HG02678 (cell line): Measurements from ENCODE around the gene NDRG4.

Source experiments
- ATAC-seq: cut with Tn5 transposase; IDR thresholded peaks from one replicate; pipeline ENCODE4 v1.9.1; 2021; ENCODE audit warnings: mild to moderate bottlenecking, moderate library complexity; ENCODE audit not compliant: unreplicated experiment

NDRG4 gene, protein sequence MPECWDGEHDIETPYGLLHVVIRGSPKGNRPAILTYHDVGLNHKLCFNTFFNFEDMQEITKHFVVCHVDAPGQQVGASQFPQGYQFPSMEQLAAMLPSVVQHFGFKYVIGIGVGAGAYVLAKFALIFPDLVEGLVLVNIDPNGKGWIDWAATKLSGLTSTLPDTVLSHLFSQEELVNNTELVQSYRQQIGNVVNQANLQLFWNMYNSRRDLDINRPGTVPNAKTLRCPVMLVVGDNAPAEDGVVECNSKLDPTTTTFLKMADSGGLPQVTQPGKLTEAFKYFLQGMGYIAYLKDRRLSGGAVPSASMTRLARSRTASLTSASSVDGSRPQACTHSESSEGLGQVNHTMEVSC

DNA sequence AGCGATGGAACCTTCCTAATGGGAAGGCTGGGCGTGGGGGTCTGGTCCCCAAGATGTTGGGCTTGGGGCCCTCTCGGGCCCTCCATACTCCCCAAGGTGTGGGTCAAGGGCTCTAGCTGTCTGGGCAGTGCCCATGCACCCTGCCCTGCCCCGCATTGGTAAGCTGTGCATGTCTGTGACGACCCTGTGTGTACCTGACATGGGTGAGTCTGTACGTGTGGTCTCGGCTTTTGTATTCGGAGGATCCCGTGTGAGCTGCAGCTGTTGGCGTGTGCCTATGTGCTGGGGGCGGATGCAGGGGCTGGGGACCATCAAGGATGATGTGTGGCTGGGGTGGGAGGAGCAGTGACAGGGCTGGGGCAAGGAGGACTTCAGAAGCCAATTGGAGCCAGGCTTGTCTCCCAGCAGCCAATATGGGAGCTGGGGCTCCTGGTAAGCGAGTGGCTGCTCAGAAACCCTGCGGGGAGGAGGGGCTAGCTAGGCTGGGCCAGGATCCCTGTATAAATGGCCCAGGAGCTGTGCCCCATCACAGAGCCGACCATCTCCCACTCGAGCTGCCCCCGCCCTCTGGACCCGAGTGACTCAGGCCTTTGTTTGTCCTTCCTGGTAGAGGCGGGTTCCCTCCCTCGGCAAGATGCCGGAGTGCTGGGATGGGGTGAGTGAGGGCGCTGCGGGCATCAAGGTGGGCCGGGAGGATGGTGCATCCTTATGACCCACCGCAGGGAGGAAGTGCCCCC is at the start of gene NDRG4:
NDRG4 (plus strand) TSS at position 529 of the 737 bp plus-strand sequence; CDS start at position 635, 106 bp downstream.
- ATAC-seq, result no peak

DNA sequence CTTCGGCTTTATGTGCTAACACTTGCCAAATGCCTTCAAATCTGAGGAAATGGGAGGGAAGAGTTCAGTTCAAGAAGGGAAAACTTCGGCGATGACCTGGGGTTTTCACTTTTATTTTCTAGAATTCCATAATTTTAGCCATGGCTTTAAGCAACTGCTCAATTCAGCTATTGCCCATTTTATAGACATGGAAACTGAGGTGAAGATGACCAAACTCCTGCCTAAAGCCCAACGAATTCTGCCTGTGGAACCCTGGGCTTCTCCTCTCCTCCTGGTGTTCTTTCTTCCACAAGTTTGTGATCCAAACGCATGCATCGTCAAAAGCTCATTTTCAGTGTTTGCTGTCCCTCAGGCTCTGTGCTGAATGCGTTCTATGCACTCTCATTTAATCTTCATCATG is 49.4 kb upstream of the NDRG4 start:
- ATAC-seq, result no peak

DNA sequence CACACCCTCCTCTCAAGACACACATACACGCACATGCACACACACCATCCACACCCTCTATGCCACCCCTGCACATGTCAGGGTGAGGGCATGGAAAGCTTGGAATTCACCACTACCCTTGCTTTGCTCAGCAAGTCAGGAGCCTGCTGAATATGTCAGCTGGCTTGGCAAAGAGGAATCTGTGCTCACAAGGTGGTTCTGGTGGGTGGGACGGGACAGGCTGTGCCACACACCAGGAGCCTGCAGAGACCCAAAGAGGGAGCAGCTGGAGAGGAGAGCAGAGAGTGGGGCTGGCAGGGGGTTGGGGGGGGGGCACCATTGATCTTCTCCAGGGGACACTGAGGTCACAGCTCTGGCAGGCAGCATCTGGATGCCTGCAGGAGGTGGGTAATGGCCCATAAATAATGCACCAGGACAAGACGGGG is 48.7 kb upstream of the NDRG4 start:
- no peak for ATAC-seq

DNA sequence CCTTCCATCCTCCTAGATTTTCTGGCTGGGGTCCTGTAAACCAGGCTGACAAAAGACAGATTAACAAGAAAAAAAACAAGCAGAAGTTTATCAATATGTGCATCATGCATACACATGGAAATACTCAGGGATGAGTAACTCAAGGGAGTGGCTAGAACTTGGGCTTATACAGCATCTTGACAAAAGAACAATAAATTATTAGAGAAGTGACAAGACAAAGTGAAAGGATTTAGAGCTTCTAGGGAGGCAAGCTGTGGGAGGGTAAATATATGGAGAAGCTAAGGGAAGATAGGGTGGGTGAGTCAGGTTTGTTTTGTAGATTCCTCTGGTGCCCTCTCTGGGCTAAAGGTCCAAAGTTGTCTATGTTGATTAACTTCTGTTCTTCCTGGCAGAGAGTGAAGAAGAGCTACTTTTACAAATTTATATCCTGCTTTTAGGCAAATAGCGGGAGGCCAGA is 48.0 kb upstream of the NDRG4 start:
- no peak for ATAC-seq

DNA sequence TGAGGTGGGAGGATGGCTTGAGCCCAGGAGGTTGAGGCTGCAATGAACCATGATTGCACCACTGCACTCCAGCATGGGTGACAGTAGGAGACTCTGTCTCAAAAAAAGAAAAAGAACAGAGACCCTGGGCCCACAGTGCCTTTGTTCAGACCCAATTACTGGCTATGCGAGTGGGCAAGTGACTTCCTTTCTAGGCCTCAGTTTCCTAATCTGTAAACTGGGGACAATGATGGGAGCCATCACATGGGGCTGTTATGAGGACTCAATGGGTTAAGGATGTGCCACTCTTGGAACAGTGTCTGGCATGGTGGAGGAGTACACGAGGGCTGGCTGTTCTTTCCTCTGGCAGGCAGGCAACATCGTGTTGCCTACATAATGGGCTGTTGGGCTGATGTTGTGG is 47.3 kb upstream of the NDRG4 start:
- no peak for ATAC-seq

DNA sequence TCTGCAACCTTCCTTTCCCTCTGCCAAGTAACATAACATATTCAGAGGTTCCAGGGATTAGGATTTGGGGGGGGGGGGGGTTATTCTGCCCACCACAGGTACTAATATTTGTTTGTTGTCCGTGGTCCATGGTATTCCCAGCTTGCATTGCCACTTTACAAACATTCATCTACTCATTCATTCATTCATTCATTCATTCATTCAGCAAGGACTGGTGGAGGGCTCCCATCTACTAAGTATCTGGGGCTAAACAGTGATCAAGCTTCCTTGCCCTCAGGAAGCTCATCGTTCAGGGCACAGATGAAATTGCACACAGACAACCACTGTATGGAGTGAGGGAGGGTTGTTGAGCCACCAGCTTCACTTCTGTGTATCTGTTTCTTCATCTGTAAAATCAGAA is 45.8 kb upstream of the NDRG4 start:
- ATAC-seq, result no peak

DNA sequence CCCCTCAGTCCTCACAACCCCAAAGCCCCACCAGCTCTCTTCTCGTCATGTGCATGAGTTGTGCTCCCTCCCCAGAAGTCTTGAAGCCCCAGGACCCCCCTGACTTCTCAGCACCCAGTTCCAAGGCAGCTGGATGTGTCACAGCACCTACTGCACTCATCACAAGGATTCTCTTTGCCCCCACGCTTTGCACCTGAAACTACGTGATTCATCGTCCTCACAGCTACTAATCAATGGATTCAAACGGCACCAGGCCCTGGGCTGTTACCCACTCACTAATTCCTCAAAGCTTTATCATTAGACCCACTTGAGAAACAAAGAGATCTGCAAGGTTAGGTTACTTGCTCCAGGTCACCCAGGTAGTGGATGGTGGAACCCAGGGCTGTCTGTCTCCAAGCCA is 45.1 kb upstream of the NDRG4 start:
- ATAC-seq, result no peak

DNA sequence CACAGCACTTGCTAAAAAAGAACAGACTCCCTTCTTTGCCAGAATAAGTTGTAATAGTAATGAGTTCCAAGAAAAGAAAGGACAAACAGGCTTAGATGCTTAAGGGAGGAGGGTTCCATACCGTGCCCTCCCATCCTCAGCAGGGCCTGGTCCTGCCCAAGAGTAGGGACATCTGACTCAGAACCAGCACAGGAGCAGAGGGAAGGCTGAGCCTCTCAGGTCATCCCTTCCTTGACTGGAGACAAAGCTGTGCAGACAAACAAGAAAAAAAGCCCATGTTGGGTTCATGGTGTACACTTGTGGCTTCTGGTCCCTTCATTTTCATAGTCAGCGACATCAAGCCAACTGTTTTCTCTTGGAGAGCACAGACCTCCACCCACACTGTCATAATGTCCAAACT is 44.2 kb upstream of the NDRG4 start:
- no peak for ATAC-seq

DNA sequence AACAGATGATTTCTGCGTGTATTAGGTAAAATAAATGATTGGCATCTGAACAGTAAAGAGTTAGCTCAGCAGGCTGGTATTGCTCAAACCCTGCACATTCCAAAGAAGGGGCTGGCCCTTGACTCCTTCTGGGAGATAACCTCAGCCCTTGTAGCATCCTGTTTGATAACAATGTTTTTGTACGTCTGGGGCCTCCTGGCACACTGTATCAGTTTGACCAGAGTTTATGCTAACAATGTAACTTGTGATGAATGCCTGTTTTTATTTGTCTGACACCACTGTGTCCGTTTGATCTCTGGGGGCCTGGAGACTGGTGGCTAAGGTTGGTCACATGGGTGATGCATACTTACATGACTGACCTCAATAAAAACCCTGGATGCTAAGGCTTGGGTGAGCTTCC is 43.8 kb upstream of the NDRG4 start:
- ATAC-seq, result no peak

DNA sequence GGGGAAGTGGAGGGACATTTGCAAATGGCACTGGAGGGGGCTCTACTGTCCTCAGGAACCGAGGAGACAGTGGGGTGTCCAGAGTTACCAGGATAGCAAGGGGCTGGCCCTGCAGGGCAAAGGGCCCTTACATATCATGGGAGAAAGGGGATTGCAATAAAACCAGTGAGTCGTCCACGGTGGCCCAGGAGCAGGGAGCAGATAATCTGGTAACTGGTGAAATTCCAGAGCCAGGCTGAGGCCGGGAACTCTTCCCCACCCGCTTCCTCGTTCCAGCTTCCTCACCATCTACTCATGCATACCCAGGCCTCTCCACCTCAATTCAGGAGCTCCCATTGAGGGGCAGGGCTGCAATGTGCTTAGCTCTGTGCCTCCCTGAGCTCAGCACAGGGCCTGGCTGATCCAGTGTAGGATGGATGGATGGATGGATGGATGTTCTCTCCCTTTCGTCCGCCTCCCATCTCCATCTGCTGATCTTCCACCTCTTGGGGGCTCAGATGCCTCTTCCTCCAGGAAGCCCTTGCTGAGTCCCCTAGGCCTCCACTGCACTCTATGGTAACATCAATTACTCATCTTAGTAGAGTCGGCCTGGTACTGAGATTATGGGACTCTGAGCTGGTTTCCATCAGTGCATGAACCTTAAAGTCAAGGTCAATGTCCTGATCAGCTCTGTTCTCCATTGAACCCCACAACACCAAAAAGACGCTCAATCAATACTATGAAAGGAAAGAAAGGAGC is 41.2 kb upstream of the NDRG4 start:
- no peak for ATAC-seq

DNA sequence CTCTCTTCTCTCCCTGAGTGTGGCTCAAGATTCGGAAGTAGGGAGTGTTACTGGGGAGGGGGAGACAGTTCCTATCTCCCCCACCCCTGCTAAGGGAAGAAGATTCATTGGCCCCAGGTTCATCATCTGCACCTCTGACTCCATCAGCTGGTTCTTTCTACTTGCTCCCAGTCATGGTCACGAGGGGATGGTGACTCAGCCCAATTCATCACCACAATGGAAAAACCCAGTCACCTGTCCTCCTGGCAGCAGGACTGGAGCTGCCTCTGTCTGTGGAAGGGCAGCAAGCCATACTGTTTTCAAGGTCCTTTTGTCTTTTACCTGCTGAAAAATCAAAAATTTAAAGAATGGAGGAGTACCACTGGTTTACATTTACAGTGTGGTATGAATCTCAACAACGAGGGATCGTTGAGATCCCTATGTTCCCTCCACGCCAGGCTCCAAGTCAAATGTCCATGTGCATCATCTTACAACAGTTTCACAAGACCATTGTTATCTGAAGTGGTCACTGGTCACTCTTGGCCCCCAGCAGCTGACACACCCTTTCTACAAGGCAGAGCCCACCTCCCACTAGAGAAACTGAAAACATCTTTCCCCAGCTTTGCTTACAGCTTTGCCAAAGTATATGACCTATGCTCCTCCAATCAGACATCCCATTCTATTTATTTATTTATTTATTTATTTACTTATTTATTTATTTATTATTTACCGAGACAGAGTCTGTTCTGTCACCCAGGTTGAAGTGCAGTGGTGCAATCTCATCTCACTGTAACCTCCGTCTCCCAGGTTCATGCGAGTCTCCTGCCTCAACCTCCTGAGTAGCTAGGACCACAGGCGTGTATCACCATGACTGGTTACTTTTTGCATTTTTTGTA is 40.4 kb upstream of the NDRG4 start:
- no peak for ATAC-seq

DNA sequence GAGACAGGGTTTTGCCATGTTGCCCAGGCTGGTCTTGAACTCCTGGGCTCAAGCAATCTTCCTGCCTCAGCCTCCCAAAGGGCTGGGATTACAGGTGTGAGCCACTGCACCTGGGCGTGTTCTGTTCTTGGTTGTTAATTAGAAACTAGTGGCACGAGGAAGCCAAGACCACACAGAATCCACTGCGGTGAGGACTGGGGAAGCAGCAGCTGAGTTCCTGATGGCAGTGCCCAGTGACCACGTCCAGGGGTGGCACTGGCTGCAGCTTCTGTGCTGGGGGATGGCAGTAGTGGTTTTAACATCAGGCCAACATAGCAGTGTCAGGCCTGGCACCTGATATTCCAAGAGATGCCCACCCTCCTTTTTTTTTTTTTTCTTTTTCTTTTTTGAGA is 39.7 kb upstream of the NDRG4 start:
- no peak for ATAC-seq

DNA sequence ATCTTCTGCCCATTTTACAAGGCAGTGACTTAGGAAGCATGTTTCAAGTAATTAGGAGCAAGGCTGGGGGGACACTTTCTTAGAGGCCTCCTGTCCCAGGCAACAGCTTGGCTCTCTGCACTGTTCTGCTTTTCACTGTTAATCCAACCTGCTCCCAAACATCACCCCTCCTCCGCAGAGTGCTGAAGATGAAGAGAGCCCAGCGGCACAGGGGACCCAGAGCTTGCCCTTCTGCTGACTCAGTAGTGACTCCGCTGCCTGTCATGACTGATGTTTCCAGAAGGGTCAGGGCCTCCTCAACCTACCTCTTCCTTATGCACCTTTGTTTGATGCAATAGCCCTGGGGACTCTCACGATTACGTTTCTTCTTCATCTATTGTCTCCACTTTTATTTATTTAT is 38.9 kb upstream of the NDRG4 start:
- no peak for ATAC-seq

DNA sequence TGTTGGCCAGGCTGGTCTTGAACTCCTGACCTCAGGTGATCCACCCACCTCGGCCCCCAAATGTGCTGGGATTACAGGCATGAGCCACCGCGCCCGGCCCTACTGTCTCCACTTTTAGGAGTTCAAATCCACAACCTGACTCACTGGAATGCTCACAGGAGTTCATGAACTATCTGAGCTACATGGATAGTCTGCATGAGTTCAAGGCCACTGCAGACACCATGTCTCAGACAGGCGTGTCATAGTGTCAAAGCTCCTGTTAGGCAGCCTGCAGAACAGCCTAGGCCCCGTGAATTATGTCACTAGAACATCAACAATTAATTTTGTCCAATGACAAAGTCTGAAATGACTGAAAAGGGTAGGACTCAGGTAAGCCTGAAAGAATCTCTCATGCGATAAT is 38.3 kb upstream of the NDRG4 start:
- no peak for ATAC-seq

DNA sequence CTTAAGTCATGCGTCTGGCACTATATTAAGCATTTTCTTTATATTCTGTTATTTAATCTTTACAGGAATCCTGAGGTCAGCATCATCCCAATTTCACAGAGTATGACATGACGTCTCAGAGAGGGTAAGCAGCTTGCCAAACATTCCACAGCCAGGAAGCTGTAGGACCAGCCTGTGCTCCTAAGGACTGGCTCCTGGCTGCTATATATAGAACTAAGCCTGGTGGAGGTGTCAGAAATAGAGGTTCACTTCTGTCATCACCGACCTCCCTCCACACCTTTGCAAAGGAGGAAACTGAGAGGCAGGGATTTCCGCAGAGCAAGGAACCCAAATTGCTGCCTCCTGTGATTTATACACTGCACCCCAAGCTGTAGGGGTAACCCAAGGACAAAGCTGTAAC is 37.9 kb upstream of the NDRG4 start:
- no peak for ATAC-seq

DNA sequence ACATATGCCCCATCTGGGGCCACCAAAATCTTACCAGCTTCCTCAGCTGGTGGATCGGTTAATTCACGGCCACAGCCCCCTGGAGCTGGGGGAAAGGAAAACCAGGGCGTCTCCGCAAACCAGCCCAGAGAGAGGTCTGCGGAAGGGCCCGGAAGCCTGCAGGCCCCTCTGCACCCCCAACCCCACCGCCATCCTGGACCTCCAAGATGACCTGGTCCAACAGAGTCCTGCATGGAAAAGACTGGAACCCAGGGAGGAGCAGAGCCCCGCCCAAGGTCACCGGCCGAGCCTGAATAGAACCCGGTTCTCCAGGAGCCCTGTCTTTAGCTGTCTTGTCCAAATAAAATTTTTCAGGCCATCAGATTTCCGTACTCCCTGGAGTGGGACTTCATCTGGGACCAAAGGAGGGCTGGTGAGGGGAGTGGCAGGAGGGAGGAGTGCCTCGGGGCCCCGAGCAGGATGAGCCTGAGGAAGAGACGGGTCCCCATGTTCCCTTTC is 37.4 kb upstream of the NDRG4 start:
- no peak for ATAC-seq

DNA sequence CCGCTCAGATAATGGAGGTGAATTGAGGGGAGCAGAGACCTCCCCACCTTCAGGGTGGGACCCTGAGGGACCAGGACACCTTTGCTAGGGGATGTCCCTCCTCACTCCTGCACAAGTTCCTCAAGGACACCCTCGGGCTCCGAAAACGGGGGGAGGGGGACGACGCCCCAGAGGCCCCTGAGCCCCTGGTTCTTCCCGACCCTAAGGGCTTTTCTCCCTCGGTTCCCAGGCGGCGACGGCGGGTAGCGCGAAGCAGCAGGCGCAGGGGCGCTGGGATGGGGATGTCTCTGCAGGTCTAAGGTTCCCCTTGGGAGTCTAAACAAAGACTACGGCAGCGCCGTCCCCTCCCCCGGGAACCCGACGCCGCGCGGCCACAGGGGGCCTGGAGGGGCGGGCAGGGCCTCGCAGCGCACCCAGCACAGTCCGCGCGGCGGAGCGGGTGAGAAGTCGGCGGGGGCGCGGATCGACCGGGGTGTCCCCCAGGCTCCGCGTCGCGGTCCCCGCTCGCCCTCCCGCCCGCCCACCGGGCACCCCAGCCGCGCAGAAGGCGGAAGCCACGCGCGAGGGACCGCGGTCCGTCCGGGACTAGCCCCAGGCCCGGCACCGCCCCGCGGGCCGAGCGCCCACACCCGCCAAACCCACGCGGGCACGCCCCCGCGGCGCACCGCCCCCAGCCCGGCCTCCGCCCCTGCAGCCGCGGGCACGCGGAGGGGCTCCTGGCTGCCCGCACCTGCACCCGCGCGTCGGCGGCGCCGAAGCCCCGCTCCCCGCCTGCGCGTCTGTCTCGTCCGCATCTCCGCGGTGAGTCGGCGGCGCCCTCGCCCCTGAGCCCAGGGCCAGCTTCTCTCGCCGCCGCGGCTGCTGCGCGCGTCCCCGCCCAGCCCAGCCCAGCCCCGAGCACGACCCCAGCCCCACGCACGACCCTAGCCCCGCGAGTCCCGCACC is 36.7 kb upstream of the NDRG4 start:
- no peak for ATAC-seq

DNA sequence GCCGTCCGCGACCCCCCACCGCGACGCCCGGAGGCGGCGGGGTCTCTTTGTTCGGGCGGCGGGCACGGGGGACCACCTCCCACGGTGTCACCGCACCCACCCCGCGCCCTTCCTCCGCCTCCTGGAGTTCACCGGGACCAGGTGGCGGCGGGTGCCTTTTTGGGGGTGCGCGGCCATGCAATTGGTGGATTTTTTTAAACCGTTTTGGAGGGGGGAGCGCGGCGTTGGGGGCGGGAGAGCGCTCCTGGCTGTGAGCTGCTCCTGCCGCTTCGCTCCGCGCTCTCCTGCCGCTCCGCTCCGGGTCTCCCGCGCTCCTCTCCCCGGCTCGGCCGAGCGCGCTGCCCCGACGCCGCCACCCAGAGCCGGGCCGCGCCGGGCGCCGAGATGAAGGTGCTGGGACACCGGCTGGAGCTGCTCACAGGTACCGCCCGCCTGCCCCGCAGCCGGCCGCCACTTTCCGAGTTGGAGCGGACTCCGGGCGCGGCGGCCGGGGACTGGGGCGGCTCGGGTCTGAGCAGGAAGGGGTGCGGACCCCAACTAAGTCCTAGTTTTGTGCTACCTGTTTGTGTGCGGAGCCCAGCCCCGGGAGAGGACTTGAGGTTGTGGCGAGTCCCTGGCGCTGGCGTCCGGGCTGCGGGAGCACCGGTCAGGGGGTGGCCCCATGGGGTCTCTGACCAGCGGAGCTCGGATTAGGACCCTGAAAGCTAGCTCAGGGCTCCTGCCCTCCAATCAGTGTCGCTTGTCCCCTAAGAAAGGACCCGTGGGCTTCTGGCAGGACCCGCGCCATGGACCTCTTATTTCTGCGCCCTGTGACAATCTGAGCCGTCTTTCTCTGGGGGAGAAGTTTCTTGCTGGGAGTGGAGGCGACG is 35.7 kb upstream of the NDRG4 start:
- ATAC-seq, result no peak
